Measurements from ENCODE around the gene OTUB1.

- TF ChIP-seq KDM1A (IDR thresholded peaks at IDR 0.05; ENCODE audit: low read depth) (no peak), USF2 (IDR thresholded peaks at IDR 0.05) (no peak), EHMT2 (IDR thresholded peaks at IDR 0.05; ENCODE audit: low read depth) (no peak), POLR2A (IDR thresholded peaks at IDR 0.05; ENCODE audit: low read length) (no peak), ESRRA (IDR thresholded peaks at IDR 0.05; ENCODE audit: borderline replicate concordance, low read length) (no peak), EP300 (IDR thresholded peaks at IDR 0.05) (no peak)
- TF ChIP-seq, protein P1, sequence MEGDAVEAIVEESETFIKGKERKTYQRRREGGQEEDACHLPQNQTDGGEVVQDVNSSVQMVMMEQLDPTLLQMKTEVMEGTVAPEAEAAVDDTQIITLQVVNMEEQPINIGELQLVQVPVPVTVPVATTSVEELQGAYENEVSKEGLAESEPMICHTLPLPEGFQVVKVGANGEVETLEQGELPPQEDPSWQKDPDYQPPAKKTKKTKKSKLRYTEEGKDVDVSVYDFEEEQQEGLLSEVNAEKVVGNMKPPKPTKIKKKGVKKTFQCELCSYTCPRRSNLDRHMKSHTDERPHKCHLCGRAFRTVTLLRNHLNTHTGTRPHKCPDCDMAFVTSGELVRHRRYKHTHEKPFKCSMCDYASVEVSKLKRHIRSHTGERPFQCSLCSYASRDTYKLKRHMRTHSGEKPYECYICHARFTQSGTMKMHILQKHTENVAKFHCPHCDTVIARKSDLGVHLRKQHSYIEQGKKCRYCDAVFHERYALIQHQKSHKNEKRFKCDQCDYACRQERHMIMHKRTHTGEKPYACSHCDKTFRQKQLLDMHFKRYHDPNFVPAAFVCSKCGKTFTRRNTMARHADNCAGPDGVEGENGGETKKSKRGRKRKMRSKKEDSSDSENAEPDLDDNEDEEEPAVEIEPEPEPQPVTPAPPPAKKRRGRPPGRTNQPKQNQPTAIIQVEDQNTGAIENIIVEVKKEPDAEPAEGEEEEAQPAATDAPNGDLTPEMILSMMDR (IDR thresholded peaks at IDR 0.05), result no peak
These were observed 11.6 kb downstream of the OTUB1 start for GRCh38 chr11:63997801-63998337.
